Endothelial cell of umbilical vein (primary cell): ENCODE results near the gene PHF24. TPM values are rescaled to one million over a fixed set of nuclear protein-coding genes. Genes with fewer than 3 reads are reported as not detected.
"Not testable (repeated sequence)": the region's sequence is repeated elsewhere in the genome, so short reads cannot be mapped to it uniquely, and the experiment has no call there.

Source experiments
- BruUV-seq: library from RNA; stranded (reverse); fragments of 400-500 nt; replicated peaks from 2 replicates; lab custom pipeline; 2021; lab: Mats Ljungman, UMichigan
- CTCF ChIA-PET: fragments of 300-600, 350-600 bp; sonication (Branson Sonifier 250); formaldehyde crosslinking; loops from one replicate; lab custom pipeline; 2021; ENCODE audit warnings: antibody characterized with exemption, inconsistent platforms; lab: Charles Lee
- POLR2A ChIA-PET: fragments of 300-600, 350-600 bp; sonication (Branson Sonifier 250); formaldehyde crosslinking; loops from one replicate; lab custom pipeline; 2021; ENCODE audit warnings: antibody characterized with exemption, inconsistent platforms; lab: Charles Lee
- DNase-seq: peaks from one replicate; pipeline ENCODE4 v3.0.0-alpha.2; 2011; ENCODE audit warnings: low read depth, low spot score
- FAIRE-seq: peaks from 2 replicates; lab custom pipeline; 2011; peaks lifted over from hg19 to GRCh38; lab: Jason Lieb, UNC
- H2AFZ ChIP-seq: 2 replicates; pipeline ENCODE4 v1.6.0; 2012; ENCODE audit warnings: low read depth, low read length, control low read depth, inconsistent platforms
- H3K27ac ChIP-seq: 2 replicates; pipeline ENCODE4 v1.5.1; 2011; ENCODE audit warnings: low read depth, mild to moderate bottlenecking, control low read depth, low read length, moderate library complexity; ENCODE audit not compliant: insufficient read depth
- H3K27me3 ChIP-seq, 2 experiments: 2 replicates each; pipeline versions ENCODE4 v1.6.0 to v1.6.1; 2011; ENCODE audit warnings: low read length in 2 of 2, mixed read lengths in 1 of 2; ENCODE audit not compliant: control insufficient read depth in 2 of 2, insufficient read depth in 2 of 2
- H3K36me3 ChIP-seq, 2 experiments: 2 replicates in 1 of 2; 3 replicates in 1 of 2; pipeline ENCODE4 v1.5.1; 2011; ENCODE audit warnings: low read length in 2 of 2, mild to moderate bottlenecking in 1 of 2, moderate library complexity in 1 of 2; ENCODE audit not compliant: control insufficient read depth in 2 of 2, insufficient read depth in 2 of 2; ENCODE audit errors: extremely low read depth in 1 of 2
- H3K4me1 ChIP-seq: 3 replicates; pipeline ENCODE4 v1.5.1; 2011; ENCODE audit warnings: mild to moderate bottlenecking, low read length; ENCODE audit not compliant: control insufficient read depth, insufficient read depth; ENCODE audit errors: extremely low read depth
- H3K4me2 ChIP-seq: 2 replicates; pipeline ENCODE4 v1.6.1; 2011; ENCODE audit warnings: low read length, control low read depth, mixed read lengths; ENCODE audit not compliant: insufficient read depth
- H3K4me3 ChIP-seq, 3 experiments: fragments of 200-600 bp in 1 of 3; sonication (generic), shearing (Covaris generic) in 1 of 3; replicated peaks in 1 of 3; 2 replicates each; pipeline ENCODE4 v1.5.1; 2011 to 2016; ENCODE audit warnings: control low read depth in 3 of 3, low read length in 3 of 3, mild to moderate bottlenecking in 2 of 3, inconsistent platforms in 1 of 3, low read depth in 1 of 3, moderate library complexity in 1 of 3; ENCODE audit not compliant: insufficient read depth in 1 of 3
- H3K79me2 ChIP-seq: 2 replicates; pipeline ENCODE4 v1.6.0; 2012; ENCODE audit warnings: low read length, inconsistent platforms; ENCODE audit not compliant: control insufficient read depth, insufficient read depth
- H3K9ac ChIP-seq: replicated peaks from 2 replicates; pipeline ENCODE3; 2011; ENCODE audit warnings: low read length, control low read depth; ENCODE audit not compliant: insufficient read depth; ENCODE audit errors: extremely low read depth
- H3K9me1 ChIP-seq: replicated peaks from 3 replicates; pipeline ENCODE4 v1.6.0; 2011; ENCODE audit warnings: mild to moderate bottlenecking, low read length; ENCODE audit not compliant: control insufficient read depth, insufficient read depth; ENCODE audit errors: extremely low read depth
- H3K9me3 ChIP-seq: replicated peaks from 2 replicates; pipeline ENCODE4 v1.5.1; 2012; ENCODE audit warnings: low read length, inconsistent platforms; ENCODE audit not compliant: control insufficient read depth, insufficient read depth
- H4K20me1 ChIP-seq: replicated peaks from 2 replicates; pipeline ENCODE3; 2011; ENCODE audit warnings: mild to moderate bottlenecking, low read length; ENCODE audit not compliant: control insufficient read depth, insufficient read depth; ENCODE audit errors: extremely low read depth
- EZH2 ChIP-seq: IDR thresholded peaks from 2 replicates; pipeline ENCODE4 v1.6.1; 2012; ENCODE audit warnings: borderline replicate concordance, low read depth, mild to moderate bottlenecking, moderate library complexity, low read length, inconsistent platforms; ENCODE audit not compliant: severe bottlenecking
- GATA2 ChIP-seq: IDR thresholded peaks from 2 replicates; pipeline ENCODE4 v1.7.0; 2011; ENCODE audit warnings: low read depth, mild to moderate bottlenecking, moderate library complexity, mixed read lengths, low read length; ENCODE audit not compliant: insufficient read length, insufficient read depth
- POLR2A ChIP-seq: IDR thresholded peaks from 2 replicates; pipeline ENCODE4 v1.6.1; 2012; ENCODE audit warnings: low read depth, mild to moderate bottlenecking, control low read depth, low read length
- POLR2AphosphoS5 ChIP-seq: IDR thresholded peaks from 2 replicates; pipeline ENCODE4 v1.6.1; 2012; ENCODE audit warnings: low read depth, mild to moderate bottlenecking, control low read depth, low read length, moderate library complexity; ENCODE audit not compliant: insufficient read depth
- dilution Hi-C: fragments of 300-500 bp; cut with MboI; formaldehyde crosslinking; loops from one replicate; pipeline ENCODE4 v1.15.0; 2019; ENCODE audit warnings: low sequenced_read_pairs; ENCODE audit not compliant: extremely low pct_ligation_motif_present
- intact Hi-C: fragments of 100-400 bp; cut with micrococcal nuclease; formaldehyde crosslinking; loops from one replicate; pipeline ENCODE4 v1.10.0; 2022
- polyA plus RNA-seq, 4 experiments: library from polyadenylated mRNA; depleted of rRNA in 3 of 4; stranded (reverse) in 3 of 4; unstranded in 1 of 4; fragments of >200 nt; gene quantifications; 2 replicates each; pipeline versions ENCODE4 v1.2.1 to v1.2.3, GENCODE V29; 2011 to 2012; ENCODE audit warnings: missing spikeins in 1 of 4
- total RNA-seq: library from RNA; stranded (reverse); gene quantifications from 2 replicates; pipeline ENCODE4 v1.2.3, GENCODE V29; 2021
- TF ChIP-seq, protein P1 (sequence below): IDR thresholded peaks from 2 replicates; pipeline ENCODE4 v1.6.1; 2011; ENCODE audit not compliant: insufficient read depth, insufficient read length
- TF ChIP-seq, protein P2 (sequence below), 2 donors: IDR thresholded peaks; 1 replicate in 1 of 2; 2 replicates in 1 of 2; pipeline ENCODE4 v1.5.1; 2011; ENCODE audit warnings: low read length in 2 of 2, mild to moderate bottlenecking in 2 of 2, moderate library complexity in 2 of 2, control low read depth in 1 of 2, inconsistent platforms in 1 of 2, low read depth in 1 of 2; ENCODE audit not compliant: insufficient read depth in 1 of 2; ENCODE audit errors: extremely low read depth in 1 of 2

PHF24 gene
- total and polyA plus RNA-seq, 2 donors (not counting 3 experiments of a cell fraction or from before 2014, with no cell fraction given), result not detected

GRCh38 chr9:34928921-34929320 is 29.2 kb upstream of the PHF24 start:
- Histone ChIP-seq H3K36me3 (no peaks in the 10 kb centered on the region), H3K9me1 (no peaks in the 10 kb centered on the region), H2AFZ (no peak overlapping the region), H3K27ac (no peak overlapping the region), H4K20me1 (no peaks in the 10 kb centered on the region), H3K79me2 (no peaks in the 10 kb centered on the region), H3K4me1 (no peaks in the 10 kb centered on the region), H3K4me3 (no peak overlapping the region), H3K27me3 (peaks cover 4 to 18% of the 10 kb centered on the region in 2 experiments), H3K4me2 (no peak overlapping the region), H3K9ac (no peak overlapping the region), H3K9me3 (no peaks in the 10 kb centered on the region)
- TF ChIP-seq, protein P1, sequence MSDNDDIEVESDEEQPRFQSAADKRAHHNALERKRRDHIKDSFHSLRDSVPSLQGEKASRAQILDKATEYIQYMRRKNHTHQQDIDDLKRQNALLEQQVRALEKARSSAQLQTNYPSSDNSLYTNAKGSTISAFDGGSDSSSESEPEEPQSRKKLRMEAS, result no peak
- TF ChIP-seq POLR2A (no peak), GATA2 (no peak), EZH2 (no peak), POLR2AphosphoS5 (no peak)
- FAIRE-seq, result no peak
- ChIA-PET POLR2A (no interaction called here), CTCF (interaction anchor here (0.8 to 3.6 kb wide), 23 partner anchors 8 to 536 kb away, joined by 3 to 32 read pairs (median 5); no protein-coding TSS in a partner anchor)
- dilution Hi-C loops, result no loop called here
- no TSS peak for BruUV-seq
- intact Hi-C loops, result no loop called here
- no peak for DNase-seq

GRCh38 chr9:34929506-34930102 is 28.5 kb upstream of the PHF24 start:
- Histone ChIP-seq H4K20me1 (no peaks in the 10 kb centered on the region), H3K36me3 (no peaks in the 10 kb centered on the region), H3K27ac (no peak overlapping the region), H3K9ac (no peak overlapping the region), H3K4me2 (no peak overlapping the region), H3K79me2 (no peaks in the 10 kb centered on the region), H3K27me3 (peaks cover 10 to 18% of the 10 kb centered on the region in 2 experiments), H2AFZ (no peak overlapping the region), H3K9me3 (no peaks in the 10 kb centered on the region), H3K4me3 (no peak overlapping the region), H3K9me1 (no peaks in the 10 kb centered on the region), H3K4me1 (no peaks in the 10 kb centered on the region)
- ChIA-PET CTCF (interaction anchor here (0.7 to 3.6 kb wide), 29 partner anchors 9 to 535 kb away, joined by 3 to 32 read pairs (median 5); no protein-coding TSS in a partner anchor), POLR2A (no interaction called here)
- dilution Hi-C loops (no loop called here), intact Hi-C loops (no loop called here)
- TF ChIP-seq, protein P2, sequence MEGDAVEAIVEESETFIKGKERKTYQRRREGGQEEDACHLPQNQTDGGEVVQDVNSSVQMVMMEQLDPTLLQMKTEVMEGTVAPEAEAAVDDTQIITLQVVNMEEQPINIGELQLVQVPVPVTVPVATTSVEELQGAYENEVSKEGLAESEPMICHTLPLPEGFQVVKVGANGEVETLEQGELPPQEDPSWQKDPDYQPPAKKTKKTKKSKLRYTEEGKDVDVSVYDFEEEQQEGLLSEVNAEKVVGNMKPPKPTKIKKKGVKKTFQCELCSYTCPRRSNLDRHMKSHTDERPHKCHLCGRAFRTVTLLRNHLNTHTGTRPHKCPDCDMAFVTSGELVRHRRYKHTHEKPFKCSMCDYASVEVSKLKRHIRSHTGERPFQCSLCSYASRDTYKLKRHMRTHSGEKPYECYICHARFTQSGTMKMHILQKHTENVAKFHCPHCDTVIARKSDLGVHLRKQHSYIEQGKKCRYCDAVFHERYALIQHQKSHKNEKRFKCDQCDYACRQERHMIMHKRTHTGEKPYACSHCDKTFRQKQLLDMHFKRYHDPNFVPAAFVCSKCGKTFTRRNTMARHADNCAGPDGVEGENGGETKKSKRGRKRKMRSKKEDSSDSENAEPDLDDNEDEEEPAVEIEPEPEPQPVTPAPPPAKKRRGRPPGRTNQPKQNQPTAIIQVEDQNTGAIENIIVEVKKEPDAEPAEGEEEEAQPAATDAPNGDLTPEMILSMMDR (IDR thresholded peaks at IDR 0.05; ENCODE audit: extremely low read depth in 1 of 2, insufficient read depth in 1 of 2, low read depth in 1 of 2, low read length in 2 of 2), result peak; percentile 52 to 77
- TF ChIP-seq EZH2 (no peak), POLR2AphosphoS5 (no peak)
- DNase-seq, result peak; percentile 32
- peak; percentile 92 for FAIRE-seq
- no TSS peak for BruUV-seq

DNA sequence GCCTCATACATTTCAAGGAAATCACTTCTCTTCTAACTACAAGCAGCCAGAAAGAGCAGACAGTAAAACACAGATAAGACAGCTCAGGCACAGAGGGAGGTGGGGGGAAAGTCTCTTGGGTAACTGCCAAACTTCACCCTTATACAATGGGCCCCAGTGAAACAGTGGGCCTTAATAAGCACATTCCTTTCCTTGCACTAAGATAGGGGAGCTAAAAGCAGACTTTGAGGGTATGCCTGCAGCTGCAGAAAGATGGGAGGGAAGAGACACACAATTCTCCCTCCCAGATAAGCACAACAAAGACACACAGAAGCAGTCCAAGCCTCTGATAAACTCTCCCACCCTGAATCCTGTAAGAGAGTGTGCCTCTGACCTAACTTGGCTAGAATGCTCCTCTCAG is 18.1 kb upstream of the PHF24 start:
- FAIRE-seq, H3K4me1 ChIP-seq, intact Hi-C loops, H3K9ac ChIP-seq, BruUV-seq, H3K9me1 ChIP-seq, H4K20me1 ChIP-seq, H3K79me2 ChIP-seq, POLR2A ChIA-PET, H3K27ac ChIP-seq, H3K4me2 ChIP-seq, H2AFZ ChIP-seq, H3K36me3 ChIP-seq, H3K4me3 ChIP-seq, dilution Hi-C loops, H3K9me3 ChIP-seq, DNase-seq: not testable (repeated sequence)
- CTCF ChIA-PET, result interaction anchor here (1.5 kb wide), 1 partner anchor 11 kb away, joined by 4 read pairs; no protein-coding TSS in a partner anchor
- peaks cover 12 to 17% of the 10 kb centered on the region in 2 experiments for H3K27me3 ChIP-seq
